Cerebellar cortex (tissue), 1 donor: Measurements from ENCODE around the gene CHCHD6.

Experiments used
- DNase-seq: peaks from one replicate; pipeline ENCODE4 v3.0.0-alpha.2; 2015; ENCODE audit warnings: low spot score

Gene CHCHD6

GRCh38 chr3:126668450-126669401 is 35.3 kb upstream of the CHCHD6 start:
- no peak for DNase-seq

DNA sequence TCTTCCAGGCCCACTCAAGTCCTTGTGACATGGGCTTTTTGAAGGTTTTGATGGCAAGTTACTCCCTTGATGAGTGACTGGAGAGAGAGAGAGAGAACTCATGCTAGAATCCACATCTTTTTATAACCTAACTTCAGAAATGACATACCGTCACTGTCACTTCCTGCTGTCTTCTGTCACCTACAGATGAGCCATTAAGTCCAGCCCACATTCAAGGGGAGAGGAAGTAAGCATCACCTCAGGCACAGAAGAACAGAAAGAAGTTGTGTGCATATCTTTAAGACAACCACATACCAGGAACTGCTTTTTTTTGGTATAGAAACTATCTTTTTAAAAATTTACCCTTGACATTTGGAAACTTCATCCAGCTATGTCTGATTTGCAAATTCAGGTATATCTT is 32.5 kb upstream of the CHCHD6 start:
- no peak for DNase-seq

GRCh38 chr3:126672340-126672739 is 31.7 kb upstream of the CHCHD6 start:
- DNase-seq = no peak

DNA sequence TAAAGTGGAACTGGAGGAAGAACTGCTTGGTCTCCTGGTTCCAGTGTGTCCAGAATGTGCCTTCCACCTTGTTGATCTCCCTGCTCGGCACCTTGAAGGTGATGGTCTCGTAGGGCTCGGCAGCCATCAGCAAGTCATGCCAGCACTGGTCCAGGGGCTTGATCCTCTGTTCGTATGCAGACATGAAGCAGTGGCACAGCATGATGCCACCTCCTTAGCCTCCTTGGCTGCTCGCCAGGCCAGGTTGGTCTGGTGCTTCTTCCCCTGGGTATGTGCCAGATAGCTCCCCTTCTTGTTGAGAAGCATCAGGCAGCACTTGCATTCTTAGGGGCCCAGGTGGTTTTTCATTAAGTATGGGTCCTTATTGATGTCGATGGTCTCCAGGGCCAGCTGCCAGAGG is 31.3 kb upstream of the CHCHD6 start:
- DNase-seq = no peak

GRCh38 chr3:126676919-126677705 is 26.9 kb upstream of the CHCHD6 start:
- DNase-seq = no peak

- DNase-seq = peak; percentile 62
Measured at GRCh38 chr3:126677862-126678503, 26.1 kb upstream of the CHCHD6 start.

DNA sequence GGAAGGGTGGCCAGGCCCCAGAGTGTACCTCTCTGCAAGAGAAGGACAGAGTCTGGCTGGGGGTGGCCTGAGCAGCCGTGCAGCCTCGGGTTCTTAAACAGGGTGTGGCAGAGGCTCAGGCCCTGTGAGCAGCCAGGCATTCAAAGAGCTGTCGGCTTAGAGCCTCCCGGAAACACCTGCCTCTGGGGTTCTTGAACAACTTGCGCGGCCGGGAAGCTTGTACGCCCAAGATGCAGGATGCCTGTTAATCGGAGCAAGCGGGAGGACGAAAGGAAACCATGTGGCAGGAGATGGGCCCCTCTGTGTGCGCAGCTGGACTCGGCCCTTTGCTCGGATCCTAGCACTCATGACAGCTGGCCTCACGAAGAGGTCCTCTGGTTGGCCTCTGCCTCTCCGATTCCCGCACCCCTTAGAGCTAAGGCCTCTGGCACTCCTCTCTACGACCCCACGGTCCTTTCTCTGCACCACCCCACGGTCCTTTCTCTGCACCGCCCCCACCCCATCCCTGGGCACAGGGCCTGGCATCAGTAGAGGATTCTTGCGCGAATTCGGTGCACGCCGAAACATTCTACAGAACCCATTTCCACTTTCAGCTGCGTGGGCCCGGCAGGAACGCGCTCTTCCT is 25.2 kb upstream of the CHCHD6 start:
- peak; percentile 23 for DNase-seq

GRCh38 chr3:126679318-126679751 is 24.7 kb upstream of the CHCHD6 start:
- peak; percentile 85 for DNase-seq

GRCh38 chr3:126679831-126680666 is 24.0 kb upstream of the CHCHD6 start:
- DNase-seq = no peak

DNA sequence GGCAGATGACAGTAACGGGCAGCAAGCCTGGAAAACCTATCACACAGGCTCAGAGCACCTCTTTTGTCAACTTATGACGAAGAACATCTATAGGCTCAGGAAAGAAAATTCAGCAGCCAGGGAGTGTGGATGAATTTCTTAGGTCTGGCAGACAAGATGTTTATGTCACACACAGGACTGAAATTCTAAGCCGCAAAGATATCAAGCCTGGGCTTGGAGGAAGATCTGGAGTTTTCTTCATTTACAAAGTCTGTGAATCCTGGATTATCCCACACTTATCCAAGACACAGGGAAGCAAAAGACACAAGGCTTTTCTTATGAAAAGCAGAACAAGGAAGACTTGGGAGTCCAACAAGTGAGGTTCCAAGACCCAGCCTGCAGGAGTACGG is 23.4 kb upstream of the CHCHD6 start:
- no peak for DNase-seq

- no peak for DNase-seq
Measured at GRCh38 chr3:126682009-126682408, 22.0 kb upstream of the CHCHD6 start.

DNA sequence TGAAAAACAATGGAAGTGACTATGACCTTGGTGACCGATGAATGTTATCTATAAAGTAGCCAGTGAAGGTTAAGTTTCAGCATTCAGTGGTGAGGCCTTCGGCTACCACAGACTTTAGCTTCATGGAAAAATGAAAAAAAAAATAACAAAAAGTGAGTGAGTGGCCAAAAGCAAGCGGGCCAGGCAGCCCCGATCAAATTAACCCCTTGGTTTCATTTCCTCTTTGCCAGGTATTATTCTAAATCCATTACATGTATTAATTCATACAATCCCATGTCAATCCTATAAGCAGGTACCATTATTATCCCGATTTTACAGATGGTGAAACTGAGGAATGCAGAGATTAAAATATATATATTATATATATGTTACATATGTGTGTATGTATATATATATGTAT is 21.0 kb upstream of the CHCHD6 start:
- DNase-seq = no peak

- DNase-seq = no peak
Measured at GRCh38 chr3:126684218-126684751, 19.8 kb upstream of the CHCHD6 start.

GRCh38 chr3:126685021-126685420 is 19.0 kb upstream of the CHCHD6 start:
- no peak for DNase-seq

- DNase-seq = no peak
Measured at GRCh38 chr3:126685493-126685892, 18.5 kb upstream of the CHCHD6 start.

GRCh38 chr3:126691765-126692164 is 12.3 kb upstream of the CHCHD6 start:
- no peak for DNase-seq

DNA sequence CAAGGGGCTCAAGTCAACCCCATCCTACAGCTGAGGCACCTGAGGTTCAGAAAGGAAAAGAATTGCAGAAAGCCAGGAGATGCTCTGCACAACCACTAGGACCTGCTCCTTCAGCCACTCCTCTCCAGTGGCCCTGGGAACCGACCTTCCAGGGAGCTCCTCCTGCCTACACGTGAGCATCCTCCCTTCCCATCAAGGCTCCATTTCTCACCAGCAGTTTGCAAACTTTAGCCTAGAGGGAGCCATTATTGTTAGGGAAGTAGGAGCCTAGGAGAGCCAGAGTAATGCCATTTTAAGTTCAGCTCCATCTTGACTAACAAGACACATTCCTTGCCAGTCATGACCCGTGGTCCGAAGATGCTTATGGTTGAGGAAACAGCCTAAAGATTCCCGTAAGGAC is 11.2 kb upstream of the CHCHD6 start:
- no peak for DNase-seq

GRCh38 chr3:126693921-126694320 is 10.1 kb upstream of the CHCHD6 start:
- DNase-seq = no peak

- no peak for DNase-seq
Measured at GRCh38 chr3:126696701-126697267, 7.3 kb upstream of the CHCHD6 start.

DNA sequence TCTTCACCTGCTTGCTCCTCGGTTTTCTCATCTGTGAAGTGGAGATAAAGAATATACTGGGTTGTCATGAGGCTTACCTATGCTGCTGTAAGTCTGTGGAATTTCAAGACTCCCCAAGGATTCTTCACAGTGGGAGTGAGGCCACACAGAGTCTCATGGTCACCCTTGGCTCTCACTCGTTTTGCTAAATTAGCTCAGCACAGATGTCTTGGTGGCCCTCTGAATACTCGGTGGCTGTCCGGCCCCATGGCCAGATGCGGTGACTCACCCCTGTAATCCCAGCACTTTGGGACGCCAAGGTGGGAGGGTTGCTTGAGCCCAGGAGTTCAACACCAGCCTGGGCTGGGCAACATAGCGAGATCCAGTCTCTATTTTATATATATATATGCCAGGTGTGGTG is 5.0 kb upstream of the CHCHD6 start:
- DNase-seq = no peak
